NT2/D1 (cell line): ENCODE results near the gene AKIRIN1.

Experiments used
- DNase-seq: peaks from one replicate; pipeline ENCODE4 v3.0.0-alpha.2; 2011; ENCODE audit warnings: low read depth, low spot score
- H3K27me3 ChIP-seq: 2 replicates; pipeline ENCODE4 v1.6.0; 2011; ENCODE audit warnings: mild to moderate bottlenecking; ENCODE audit not compliant: insufficient read length, insufficient read depth
- H3K36me3 ChIP-seq: 2 replicates; pipeline ENCODE4 v1.6.1; 2011; ENCODE audit warnings: mild to moderate bottlenecking, low read length, mixed read lengths; ENCODE audit not compliant: insufficient read depth, insufficient read length
- H3K4me1 ChIP-seq: 2 replicates; pipeline ENCODE4 v1.5.1; 2011; ENCODE audit not compliant: insufficient read depth, insufficient read length
- H3K4me3 ChIP-seq: 2 replicates; pipeline ENCODE4 v1.5.1; 2011; ENCODE audit warnings: low read depth; ENCODE audit not compliant: insufficient read length
- H3K9ac ChIP-seq: 2 replicates; pipeline ENCODE4 v1.6.0; 2011; ENCODE audit warnings: low read depth; ENCODE audit not compliant: insufficient read length
- H3K9me3 ChIP-seq: 2 replicates; pipeline ENCODE4 v1.5.1; 2011; ENCODE audit warnings: mild to moderate bottlenecking, low read length; ENCODE audit not compliant: insufficient read depth
- SUZ12 ChIP-seq: IDR thresholded peaks from 2 replicates; pipeline ENCODE4 v1.6.1; 2011; ENCODE audit not compliant: insufficient read length, insufficient read depth; ENCODE audit errors: extremely low read depth
- YY1 ChIP-seq: IDR thresholded peaks from 2 replicates; pipeline ENCODE4 v1.6.1; 2011; ENCODE audit not compliant: insufficient read length, insufficient read depth
- ZNF274 ChIP-seq: IDR thresholded peaks from 2 replicates; pipeline ENCODE4 v1.6.1; 2011; ENCODE audit warnings: mild to moderate bottlenecking, low read depth, low read length

Gene AKIRIN1

GRCh38 chr1:38989979-38990378, 1.1 kb upstream of the AKIRIN1 start:
- H3K4me3 ChIP-seq: peak overlapping the region; percentile 1
- peaks cover 9% of the 10 kb centered on the region for H3K4me1 ChIP-seq
- no peaks in the 10 kb centered on the region for H3K9me3 ChIP-seq
- no peaks in the 10 kb centered on the region for H3K27me3 ChIP-seq
- DNase-seq: no peak
- H3K9ac ChIP-seq: no peak overlapping the region
- TF ChIP-seq SUZ12: no peak
- TF ChIP-seq YY1: no peak
- no peak for TF ChIP-seq ZNF274
- peaks cover 31% of the 10 kb centered on the region for H3K36me3 ChIP-seq

DNA sequence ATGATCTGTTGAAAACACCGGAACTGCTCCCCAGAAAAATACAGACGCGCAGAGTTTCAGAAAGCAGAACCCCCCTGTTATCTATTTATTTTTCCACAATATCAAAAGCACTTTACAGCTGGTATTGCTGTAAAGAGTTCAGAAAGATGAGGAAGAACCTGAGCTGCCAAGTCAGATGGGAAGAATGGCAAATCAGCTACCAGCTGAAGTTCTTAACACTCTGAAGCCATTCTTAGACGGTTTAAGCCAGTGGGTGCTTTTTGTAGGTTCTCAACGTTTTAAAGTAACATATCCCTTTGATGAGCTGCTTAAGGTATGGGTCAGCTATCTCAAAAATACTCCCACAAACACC, 714 bp upstream of the AKIRIN1 start:
- TF ChIP-seq YY1 (no peak), ZNF274 (no peak)
- peaks cover 9% of the 10 kb centered on the region for H3K4me1 ChIP-seq
- H3K9me3 ChIP-seq: no peaks in the 10 kb centered on the region
- peaks cover 35% of the 10 kb centered on the region for H3K36me3 ChIP-seq
- peak overlapping the region; percentile 1 for H3K4me3 ChIP-seq
- DNase-seq: no peak
- H3K27me3 ChIP-seq: no peaks in the 10 kb centered on the region
- H3K9ac ChIP-seq: peak overlapping the region; percentile 72

DNA sequence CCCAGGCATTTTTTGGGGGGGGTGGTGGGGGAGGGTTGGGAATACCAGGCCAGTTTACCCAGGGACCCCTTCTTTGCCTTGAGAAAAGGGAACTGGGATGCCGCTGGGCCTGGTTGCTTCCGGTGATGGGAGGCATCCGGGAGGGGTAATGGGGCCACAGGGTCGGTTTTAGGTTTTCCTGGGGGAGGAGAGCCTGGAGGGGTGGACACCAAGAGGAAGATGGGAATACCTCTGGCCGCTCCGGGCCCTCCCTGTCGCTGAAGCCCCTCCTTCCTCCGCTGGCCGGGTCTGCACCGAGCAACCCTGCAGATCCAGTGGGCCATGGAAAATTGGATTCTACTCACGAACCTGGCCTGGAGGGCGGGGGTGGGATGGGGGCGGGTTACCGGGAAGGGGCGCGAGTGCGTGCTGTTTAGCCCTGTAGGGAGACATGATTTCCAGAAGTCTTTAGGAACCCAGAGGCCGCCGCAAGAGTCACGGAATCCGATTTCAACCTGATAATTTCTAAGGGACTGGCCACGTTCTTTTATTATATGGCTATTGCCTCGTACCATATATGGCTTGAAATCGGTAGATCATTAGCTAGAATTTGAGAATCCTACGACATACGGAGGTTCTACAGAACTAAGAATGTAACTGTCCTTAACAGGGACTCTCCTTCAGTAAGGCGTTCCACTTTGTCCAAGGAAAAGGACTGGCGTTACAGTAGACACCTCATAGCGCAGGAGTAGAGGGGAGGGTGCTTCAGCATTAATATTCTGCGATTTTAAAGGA, 749 bp downstream of the AKIRIN1 start:
- Histone ChIP-seq H3K4me3 (peak overlapping the region; percentile 96), H3K4me1 (peaks cover 5% of the 10 kb centered on the region), H3K9ac (peak overlapping the region; percentile 92), H3K9me3 (no peaks in the 10 kb centered on the region), H3K27me3 (no peaks in the 10 kb centered on the region), H3K36me3 (peaks cover 49% of the 10 kb centered on the region)
- TF ChIP-seq ZNF274 (no peak), YY1 (no peak), SUZ12 (no peak)
- DNase-seq: no peak

DNA sequence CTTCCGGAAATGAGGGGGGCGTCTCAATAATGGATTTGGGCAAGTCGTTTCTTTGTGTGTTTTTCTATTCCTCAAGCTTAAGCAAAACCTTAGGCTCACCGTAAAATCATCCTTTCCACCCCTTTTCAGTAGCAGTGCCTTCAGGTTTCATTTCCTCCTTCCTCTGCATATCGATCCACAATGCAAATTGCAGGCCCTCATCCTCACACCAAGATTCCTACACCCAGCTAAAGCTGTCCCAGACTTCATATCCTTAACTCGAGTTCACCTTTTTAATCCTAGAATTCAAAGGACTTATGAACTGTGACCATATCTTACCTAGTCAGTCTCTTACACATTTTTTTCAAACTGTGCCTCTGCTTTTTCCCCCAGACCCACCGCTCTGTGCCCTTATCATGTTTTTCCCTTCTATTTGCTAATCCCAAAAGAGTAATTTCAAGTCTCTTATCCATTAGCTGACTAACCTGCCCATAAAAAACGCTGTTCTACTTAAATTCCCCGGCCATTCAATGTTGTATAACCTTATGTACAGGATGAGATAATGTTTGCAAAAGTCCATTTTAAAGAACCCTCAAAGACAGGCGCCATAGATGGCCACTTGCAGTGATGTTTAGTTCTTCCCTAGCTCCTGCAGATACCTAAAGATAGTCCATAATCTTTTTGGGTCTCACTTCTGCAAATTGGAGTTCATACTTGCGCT, 1.5 kb downstream of the AKIRIN1 start:
- peaks cover 2% of the 10 kb centered on the region for H3K4me1 ChIP-seq
- TF ChIP-seq SUZ12 (no peak), YY1 (no peak), ZNF274 (no peak)
- peaks cover 56% of the 10 kb centered on the region for H3K36me3 ChIP-seq
- no peaks in the 10 kb centered on the region for H3K9me3 ChIP-seq
- peak overlapping the region; percentile 96 for H3K4me3 ChIP-seq
- H3K27me3 ChIP-seq: no peaks in the 10 kb centered on the region
- no peak for DNase-seq
- peak overlapping the region; percentile 92 for H3K9ac ChIP-seq

DNA sequence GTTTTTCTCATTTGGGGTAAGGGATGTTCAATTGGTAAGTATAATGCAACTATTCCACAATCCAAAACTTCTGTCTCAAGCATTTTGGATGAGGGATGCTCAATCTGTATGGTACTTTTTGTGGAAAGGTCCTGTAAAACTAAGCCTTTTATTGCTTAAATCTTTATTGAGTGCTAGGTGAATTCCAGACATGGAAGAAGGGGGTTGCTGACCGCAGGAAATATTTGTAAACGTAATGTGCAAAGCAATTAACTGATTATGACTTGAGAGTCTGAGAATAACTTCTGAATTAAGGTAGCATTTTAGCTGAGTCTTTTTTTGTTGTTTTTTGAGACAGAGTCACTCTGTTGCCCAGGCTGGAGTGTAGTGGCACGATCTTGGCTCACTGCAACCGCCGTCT, 3.1 kb downstream of the AKIRIN1 start:
- TF ChIP-seq YY1: no peak
- no peak for TF ChIP-seq SUZ12
- no peak for TF ChIP-seq ZNF274
- no peaks in the 10 kb centered on the region for H3K4me1 ChIP-seq
- no peak for DNase-seq
- H3K9me3 ChIP-seq: no peaks in the 10 kb centered on the region
- no peak overlapping the region for H3K4me3 ChIP-seq
- H3K9ac ChIP-seq: no peak overlapping the region
- peaks cover 73% of the 10 kb centered on the region for H3K36me3 ChIP-seq
- no peaks in the 10 kb centered on the region for H3K27me3 ChIP-seq

DNA sequence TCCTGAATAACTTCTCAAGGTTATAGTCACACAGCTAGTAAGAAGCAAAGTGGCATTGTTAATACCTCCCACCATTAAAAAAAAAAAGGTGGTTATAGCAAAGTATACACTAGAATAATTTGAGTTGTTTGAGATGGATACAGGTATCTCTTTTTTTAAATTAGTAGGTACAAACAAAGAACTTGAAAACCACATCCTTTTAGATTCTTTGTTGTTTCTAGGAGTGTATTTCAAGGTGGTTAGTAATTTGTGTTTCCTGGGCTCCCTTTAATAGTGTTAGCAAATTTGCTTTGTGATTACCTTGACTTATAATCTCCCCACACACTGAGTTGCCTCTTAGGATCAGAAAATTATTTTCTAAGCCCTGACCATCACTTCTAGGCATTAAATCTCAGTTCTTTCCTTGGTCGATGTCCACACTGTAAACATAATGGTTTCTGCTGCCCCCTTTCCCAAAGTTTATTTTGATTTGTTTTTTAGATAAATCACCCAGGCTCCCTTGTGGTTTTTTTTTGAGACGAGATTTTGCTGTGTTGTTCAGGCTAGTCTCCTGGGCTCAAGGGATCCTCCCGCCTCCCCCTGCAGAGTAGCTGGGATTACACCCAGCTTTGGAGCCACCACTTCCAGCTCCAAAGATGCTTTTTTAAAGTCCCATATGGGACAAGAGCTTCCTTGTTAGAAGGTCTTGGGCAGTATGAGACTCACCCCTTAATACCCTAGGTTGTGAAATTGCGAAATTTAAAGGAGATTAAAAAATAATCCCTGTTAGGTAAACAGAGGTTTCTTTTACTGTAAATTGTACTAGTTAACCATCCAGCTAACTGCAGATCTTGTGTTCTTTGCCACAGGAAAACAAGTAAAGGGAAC, 6.2 kb downstream of the AKIRIN1 start:
- Histone ChIP-seq H3K36me3 (peaks cover 99% of the 10 kb centered on the region), H3K4me1 (peaks cover 3% of the 10 kb centered on the region), H3K4me3 (no peak overlapping the region), H3K9me3 (no peaks in the 10 kb centered on the region), H3K27me3 (no peaks in the 10 kb centered on the region), H3K9ac (no peak overlapping the region)
- TF ChIP-seq YY1 (no peak), SUZ12 (no peak), ZNF274 (no peak)
- DNase-seq: no peak

DNA sequence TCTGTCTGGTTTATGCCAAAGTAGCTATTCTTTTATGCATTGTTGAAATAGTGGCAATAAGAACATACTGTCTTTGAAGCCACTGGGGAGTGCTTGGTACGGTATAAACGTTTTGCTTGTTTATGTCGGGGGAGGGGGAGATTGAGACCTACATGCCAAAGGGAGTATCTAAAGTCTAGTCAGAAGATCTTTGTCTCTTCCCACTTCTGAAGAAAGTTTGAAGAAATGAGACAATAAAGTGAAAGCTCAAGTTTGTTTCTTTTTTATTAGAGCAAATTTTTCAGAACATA, 6.8 kb downstream of the AKIRIN1 start:
- H3K36me3 ChIP-seq: peaks cover 97% of the 10 kb centered on the region

More for the DNA sequence above, 6.8 kb downstream of the AKIRIN1 start:
- no peak overlapping the region for H3K9ac ChIP-seq
- H3K4me1 ChIP-seq: peaks cover 3% of the 10 kb centered on the region
- TF ChIP-seq SUZ12 (no peak), ZNF274 (no peak), YY1 (no peak)
- H3K4me3 ChIP-seq: no peak overlapping the region
- H3K27me3 ChIP-seq: no peaks in the 10 kb centered on the region
- DNase-seq: no peak
- H3K9me3 ChIP-seq: no peaks in the 10 kb centered on the region
